ENCODE measurements around the gene TXN2.
"Not testable (repeated sequence)": the region's sequence is repeated elsewhere in the genome, so short reads cannot be mapped to it uniquely, and the experiment has no call there.

Gene TXN2

GRCh38 chr22:36481393-36482168 is at the start of gene TXN2:
TSS of gene TXN2 (minus strand) at chr22:36481640. CDS start at chr22:36480837, 803 bp downstream.
- peak; percentile 67 for DNase-seq

GRCh38 chr22:36528795-36529751 is 47.6 kb upstream of the TXN2 start, which contains the start of gene EIF3D:
TSS of gene EIF3D (minus strand) at chr22:36529166. CDS start at chr22:36526121, 3,045 bp downstream.
- peak; percentile 20 for DNase-seq

- DNase-seq: no peak
Observed at GRCh38 chr22:36528341-36528740, 46.9 kb upstream of the TXN2 start.

- DNase-seq: no peak
Observed at GRCh38 chr22:36522662-36523061, 41.2 kb upstream of the TXN2 start.

GRCh38 chr22:36520423-36520822 is 39.0 kb upstream of the TXN2 start:
- DNase-seq: no peak

GRCh38 chr22:36519906-36520305 is 38.5 kb upstream of the TXN2 start:
- DNase-seq: not testable (repeated sequence)

GRCh38 chr22:36514766-36515165 is 33.3 kb upstream of the TXN2 start:
- no peak for DNase-seq

GRCh38 chr22:36512991-36513390 is 31.6 kb upstream of the TXN2 start:
- no peak for DNase-seq

GRCh38 chr22:36512333-36512732 is 30.9 kb upstream of the TXN2 start:
- no peak for DNase-seq

GRCh38 chr22:36510966-36511881 is 29.8 kb upstream of the TXN2 start:
- DNase-seq: peak; percentile 50

GRCh38 chr22:36510384-36510783 is 28.9 kb upstream of the TXN2 start:
- DNase-seq: no peak

- DNase-seq: no peak
Observed at GRCh38 chr22:36507518-36508010, 26.1 kb upstream of the TXN2 start.

- peak; percentile 92 for DNase-seq
Observed at GRCh38 chr22:36506637-36507517, 25.4 kb upstream of the TXN2 start, which contains the start of gene FOXRED2. TSS of gene FOXRED2 (minus strand) at chr22:36507040. CDS start at chr22:36506422, 618 bp downstream.

GRCh38 chr22:36505998-36506635 is 24.7 kb upstream of the TXN2 start:
- DNase-seq: no peak

GRCh38 chr22:36497910-36498665 is 16.6 kb upstream of the TXN2 start:
- no peak for DNase-seq

- no peak for DNase-seq
Observed at GRCh38 chr22:36493690-36494110, 12.3 kb upstream of the TXN2 start.

- DNase-seq: no peak
Observed at GRCh38 chr22:36492109-36492508, 10.7 kb upstream of the TXN2 start.

GRCh38 chr22:36491155-36491554 is 9.7 kb upstream of the TXN2 start:
- DNase-seq: no peak

GRCh38 chr22:36486619-36487384 is 5.4 kb upstream of the TXN2 start:
- DNase-seq: no peak
